HG03469 (cell line): ENCODE results near the gene TNS2.
"Not testable (repeated sequence)": the region's sequence is repeated elsewhere in the genome, so short reads cannot be mapped to it uniquely, and the experiment has no call there.

Experiments used
- ATAC-seq: cut with Tn5 transposase; IDR thresholded peaks from one replicate; pipeline ENCODE4 v1.9.1; 2021; ENCODE audit warnings: mild to moderate bottlenecking, moderate library complexity, moderate number of reproducible peaks; ENCODE audit not compliant: unreplicated experiment

The TNS2 gene

GRCh38 chr12:53107122-53107521 lies 57.3 kb downstream of the TNS2 start:
- no peak for ATAC-seq

GRCh38 chr12:53112431-53112830 lies 62.6 kb downstream of the TNS2 start:
- ATAC-seq = not testable (repeated sequence)

GRCh38 chr12:53113136-53113705 lies 63.4 kb downstream of the TNS2 start:
- ATAC-seq = no peak

GRCh38 chr12:53113951-53114350 lies 64.1 kb downstream of the TNS2 start:
- no peak for ATAC-seq
